HG03103 (cell line): ENCODE measurements around the gene PROM1.

ENCODE experiments used
- ATAC-seq: cut with Tn5 transposase; IDR thresholded peaks from one replicate; pipeline ENCODE4 v1.9.1; 2021; ENCODE audit warnings: low read depth; ENCODE audit not compliant: unreplicated experiment

Gene PROM1, protein sequence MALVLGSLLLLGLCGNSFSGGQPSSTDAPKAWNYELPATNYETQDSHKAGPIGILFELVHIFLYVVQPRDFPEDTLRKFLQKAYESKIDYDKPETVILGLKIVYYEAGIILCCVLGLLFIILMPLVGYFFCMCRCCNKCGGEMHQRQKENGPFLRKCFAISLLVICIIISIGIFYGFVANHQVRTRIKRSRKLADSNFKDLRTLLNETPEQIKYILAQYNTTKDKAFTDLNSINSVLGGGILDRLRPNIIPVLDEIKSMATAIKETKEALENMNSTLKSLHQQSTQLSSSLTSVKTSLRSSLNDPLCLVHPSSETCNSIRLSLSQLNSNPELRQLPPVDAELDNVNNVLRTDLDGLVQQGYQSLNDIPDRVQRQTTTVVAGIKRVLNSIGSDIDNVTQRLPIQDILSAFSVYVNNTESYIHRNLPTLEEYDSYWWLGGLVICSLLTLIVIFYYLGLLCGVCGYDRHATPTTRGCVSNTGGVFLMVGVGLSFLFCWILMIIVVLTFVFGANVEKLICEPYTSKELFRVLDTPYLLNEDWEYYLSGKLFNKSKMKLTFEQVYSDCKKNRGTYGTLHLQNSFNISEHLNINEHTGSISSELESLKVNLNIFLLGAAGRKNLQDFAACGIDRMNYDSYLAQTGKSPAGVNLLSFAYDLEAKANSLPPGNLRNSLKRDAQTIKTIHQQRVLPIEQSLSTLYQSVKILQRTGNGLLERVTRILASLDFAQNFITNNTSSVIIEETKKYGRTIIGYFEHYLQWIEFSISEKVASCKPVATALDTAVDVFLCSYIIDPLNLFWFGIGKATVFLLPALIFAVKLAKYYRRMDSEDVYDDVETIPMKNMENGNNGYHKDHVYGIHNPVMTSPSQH

DNA sequence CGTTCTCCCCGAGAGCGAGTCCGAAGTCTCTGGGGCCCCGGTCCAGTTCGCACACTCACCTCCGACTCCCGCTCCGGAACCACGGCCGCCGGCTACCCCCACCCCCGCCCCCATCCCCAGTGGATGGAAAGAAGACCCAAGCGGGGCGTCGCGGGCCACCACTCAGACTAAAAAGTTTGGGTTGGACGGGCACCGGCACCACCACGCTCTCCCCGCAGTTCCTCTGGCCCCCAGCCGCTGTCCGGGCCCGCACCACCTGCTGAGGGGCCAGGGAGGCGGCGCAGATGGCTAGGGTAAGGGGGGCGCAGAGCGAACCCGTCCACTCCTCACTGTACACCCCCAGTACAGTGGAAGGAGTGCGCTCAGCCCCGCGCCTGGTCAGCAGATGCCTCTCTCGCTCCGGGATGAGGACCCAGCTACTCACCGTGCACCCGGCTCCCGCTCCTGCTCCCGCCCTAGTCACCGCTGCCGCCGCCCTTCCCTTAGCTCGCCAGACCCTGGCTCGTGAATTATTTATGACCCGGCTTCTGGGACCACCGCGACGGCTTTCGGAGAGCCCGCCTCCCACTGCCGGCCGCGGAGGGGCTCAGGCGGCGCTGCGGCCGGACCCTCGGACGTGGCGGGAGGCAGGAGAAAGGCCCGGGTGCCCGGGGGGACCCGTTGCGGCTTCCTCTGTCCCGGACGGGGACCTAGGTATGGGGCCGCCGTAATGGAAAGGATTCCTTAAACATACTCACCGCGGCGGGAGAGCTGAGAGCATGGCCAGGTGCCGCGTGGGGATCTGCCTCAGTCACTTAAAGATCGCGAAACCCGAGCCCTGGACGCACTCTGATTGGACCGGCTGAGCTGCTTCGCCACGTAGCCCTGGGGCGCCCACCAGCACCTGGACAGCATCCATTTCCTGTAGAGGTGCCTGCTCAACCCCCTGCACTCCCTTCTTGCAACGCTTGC, at the start of gene PROM1:
Gene PROM1, minus strand, starts transcription at position 783 of the 951 bp plus-strand sequence. CDS start 8,117 bp downstream, outside the sequence.
- no peak for ATAC-seq

DNA sequence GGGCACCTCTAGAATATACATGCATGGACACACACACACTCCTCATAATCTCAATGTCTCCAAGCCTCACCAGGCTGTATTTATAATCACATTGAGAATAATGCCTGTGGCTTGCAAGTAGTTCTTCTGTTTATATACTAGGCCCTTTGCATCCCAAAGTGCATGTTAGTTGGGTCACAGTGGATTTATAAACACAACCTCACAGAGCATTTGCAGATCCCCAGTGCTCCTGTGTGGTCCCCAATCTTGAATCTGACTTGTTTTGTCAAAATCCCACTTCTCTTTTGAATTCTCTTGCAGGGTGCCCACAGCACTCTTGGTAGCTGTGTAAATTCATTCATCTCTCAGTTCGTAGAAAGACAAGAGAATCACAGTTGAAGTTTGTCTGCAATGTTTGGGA, 49.6 kb upstream of the PROM1 start:
- no peak for ATAC-seq

DNA sequence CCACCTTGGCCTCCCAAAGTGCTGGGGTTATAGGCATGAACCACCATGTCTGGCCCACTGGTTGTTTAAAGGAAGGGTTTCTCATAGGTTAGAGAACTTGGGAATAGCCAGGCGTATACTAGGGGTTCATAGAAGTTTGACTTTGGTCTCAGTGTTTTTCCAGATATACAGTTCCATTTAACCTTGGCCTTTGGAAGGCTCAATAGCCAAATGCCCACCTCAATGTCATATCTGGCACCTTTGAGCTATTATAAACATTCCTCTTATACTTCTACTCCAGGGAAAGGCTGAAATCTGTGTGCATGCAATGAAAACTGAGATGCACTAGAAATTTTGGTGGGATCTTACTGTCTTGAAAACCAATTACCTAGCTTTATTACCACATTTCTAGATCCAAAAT, 47.5 kb upstream of the PROM1 start:
- ATAC-seq = no peak

DNA sequence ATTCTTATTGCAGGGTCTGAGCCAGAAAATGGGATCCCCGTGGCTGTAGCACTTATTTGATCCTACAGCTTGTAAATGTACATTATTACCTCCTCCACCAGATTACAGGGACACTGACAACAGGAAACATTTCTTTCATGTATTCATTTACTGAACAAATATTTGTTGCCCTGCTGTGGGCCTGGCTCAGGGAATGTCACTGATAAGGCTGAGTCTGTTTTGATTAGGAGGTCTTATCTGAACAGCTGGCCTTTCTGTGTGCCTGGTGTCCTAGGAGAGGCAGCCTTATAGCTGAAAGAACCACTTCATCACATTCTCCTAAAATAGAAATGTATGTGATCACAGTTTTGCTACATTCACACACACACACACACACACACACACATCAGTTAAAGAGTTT, 45.5 kb upstream of the PROM1 start:
- no peak for ATAC-seq

DNA sequence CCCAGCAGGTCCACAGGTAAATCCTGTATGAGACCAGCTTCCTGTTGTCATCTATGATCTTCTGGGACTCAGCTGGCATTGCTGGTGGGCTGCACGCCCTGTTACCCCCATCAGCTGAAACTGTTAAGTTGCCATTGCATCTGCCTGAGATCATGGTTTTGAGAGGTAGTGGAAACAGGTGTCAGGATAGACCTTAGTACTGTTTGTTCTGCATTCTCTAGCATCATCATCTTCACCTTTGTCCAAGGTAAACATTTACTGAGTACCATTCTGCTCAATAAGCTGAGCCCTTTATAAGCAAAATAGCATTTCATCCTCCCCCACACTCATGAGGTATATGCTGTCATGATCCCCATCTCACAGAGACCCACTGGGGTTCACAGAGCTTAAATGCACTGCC, 42.9 kb upstream of the PROM1 start:
- ATAC-seq = no peak

DNA sequence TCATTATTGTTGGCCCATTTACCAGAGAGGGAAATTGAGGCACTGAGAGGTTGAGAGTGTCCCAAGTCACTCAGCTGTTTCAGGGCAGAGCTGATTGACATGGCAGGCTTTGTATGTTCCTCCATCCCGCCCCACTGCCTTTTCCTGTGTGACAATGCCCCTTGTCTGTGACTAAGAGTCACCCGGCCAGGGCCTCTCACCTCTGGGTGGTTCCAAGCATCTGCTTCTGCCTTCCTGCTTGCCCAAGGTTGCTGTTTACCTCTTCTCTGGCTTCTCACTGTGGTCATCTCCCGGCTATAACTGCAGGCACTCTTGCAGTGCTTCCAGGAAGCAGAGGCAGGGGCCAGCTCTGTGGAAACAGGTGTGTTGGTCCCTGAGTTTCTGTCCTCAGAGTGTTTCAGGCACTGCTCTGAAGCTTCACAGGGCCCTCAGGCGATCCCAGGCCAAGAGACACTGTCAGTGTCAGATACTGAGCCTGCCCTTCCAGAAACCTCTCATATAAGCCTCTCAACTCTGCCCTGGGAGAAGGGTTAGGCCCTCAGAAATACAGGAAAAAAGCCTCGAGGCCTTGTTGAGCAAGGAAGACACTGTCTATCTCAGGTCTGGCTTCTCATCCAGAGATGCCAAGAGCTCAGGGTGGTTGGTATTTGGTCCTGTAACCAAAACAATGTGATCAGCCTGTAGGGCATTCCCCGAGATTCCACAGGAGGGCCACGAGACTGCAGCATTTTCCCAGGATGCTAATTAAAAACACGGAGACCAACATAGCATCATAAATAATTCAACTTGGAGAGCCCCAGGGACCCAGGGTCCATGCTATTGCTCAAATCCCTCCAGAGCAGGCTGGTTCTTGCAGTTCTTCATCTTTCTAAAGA, 42.0 kb upstream of the PROM1 start:
- ATAC-seq = no peak

DNA sequence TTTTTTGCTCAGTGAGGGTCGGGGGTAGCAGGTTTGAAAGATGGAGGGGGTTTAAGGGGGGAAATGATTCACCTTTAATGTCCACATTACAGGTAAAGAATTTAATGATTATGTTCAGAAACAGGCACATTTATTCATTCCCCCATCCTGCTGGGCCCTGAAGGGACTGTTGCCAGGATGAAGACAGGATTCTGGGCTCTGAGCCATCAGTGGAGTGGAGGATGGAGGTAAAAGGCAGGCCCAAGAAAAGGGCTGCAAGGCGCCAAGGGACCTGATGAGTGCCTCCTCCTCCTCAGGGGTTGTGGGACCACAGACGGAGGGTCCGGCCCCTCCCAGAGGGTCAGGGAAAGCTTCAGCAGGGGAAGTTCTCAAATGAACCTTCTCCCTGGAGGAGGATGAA, 40.4 kb upstream of the PROM1 start:
- ATAC-seq = no peak

DNA sequence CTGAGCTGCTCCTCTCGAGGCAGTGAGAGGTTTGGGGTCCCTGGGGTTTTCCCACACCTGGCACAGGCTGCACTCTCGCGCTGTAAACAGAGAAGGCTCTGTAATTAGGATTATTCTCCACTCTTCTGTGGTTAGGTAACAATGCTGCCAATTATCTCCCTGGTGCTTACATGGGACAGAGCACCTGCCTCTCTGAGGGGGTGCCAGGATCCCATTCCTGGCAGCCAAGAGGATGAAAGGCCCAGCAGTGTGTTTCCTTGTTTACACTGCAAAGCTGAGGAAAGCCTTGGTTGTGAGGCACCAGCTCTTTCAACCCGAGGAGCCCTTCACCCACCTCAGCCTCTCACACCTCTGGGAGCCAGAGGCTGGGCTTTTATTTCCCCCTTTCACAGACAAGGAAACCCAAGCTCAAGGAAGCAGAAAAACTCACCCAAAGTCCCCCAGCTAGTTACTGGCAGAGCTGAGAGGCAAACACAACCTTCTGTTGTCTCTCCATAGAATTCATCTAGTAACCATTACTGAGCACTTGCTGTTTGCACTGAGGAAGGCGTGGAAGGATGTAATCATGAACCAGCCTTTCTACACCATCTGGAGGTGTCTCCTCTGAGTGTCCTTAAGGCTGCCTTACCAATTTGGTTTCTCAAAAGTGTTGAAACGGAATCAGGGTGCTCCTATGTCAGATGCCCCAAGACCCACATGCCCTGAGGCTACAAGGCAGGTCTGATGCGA, 39.7 kb upstream of the PROM1 start:
- ATAC-seq = no peak

DNA sequence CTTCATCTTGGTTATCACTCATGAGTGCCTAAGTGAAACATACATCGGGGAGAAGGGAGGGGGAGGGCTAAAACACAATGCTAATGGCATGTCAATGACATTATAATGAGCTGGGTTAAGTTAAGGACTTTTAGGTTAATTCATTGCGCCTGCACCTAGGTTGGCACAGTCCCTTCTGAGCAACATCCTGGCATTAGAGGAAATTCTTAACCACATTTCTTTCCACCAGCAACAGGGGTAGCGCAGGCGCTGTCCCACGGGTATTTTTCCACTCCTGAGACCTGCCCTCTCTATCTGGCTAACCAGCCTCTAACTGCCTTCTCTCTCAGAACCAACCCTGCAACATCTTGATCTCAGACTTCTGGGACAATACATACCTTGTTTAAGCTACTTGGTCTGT, 39.0 kb upstream of the PROM1 start:
- no peak for ATAC-seq

DNA sequence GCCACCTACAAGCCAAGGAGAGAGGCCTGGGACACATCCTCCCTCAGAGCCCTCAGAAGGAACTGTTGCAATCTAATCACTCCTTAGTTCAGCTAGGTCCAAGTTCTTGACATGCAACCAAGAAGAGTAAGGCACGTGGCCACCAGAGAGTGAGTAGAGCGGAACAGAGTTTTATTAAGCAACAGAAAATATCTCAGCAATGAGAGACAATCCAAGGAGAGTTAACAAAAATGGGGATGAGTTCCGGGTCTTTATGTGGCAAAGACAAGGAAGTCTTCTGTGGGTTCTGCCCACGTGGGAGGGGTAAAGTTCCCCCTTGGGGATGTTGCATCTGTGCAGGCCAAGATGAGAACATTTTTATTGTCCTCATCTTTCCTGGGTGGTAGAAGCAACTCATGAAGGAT, 38.5 kb upstream of the PROM1 start:
- ATAC-seq = no peak

DNA sequence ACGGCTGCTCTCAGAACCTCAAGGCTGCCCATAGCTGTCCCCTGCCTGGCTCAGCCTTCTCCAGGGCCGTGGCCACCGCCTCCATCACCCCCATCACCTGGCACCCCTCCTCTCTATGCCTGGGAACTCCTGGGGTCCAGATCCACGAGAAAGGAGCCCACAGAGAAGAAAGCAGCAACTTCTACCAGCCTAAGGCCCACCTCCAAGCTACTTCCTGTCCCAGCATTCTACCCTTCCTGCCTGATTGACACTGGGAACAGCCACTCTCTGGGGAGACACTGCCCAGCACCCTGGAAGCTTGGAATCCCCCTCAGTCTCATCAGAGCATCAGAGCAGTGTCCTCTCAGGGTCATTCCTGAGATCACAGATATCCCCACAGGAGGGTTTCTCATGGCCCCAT, 36.9 kb upstream of the PROM1 start:
- no peak for ATAC-seq

DNA sequence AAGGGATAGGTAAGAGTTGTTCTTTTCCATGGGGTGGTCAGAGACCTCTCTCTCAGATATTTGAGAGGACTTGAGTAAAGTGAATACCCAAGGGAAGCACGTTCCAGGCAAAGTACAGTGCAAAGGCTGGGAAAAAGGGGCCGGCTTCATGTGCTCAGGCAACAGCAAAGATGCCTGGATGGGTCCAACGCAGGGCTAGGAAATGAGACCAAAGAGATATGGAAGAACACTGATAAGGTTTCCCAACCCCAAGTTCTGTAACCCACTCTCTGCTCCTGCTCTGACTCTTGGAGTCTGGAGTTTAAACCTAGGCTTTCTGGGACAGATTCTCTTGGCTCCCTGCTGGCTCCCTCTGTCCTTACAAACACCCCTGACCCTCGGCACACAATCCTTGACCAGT, 36.2 kb upstream of the PROM1 start:
- ATAC-seq = no peak

DNA sequence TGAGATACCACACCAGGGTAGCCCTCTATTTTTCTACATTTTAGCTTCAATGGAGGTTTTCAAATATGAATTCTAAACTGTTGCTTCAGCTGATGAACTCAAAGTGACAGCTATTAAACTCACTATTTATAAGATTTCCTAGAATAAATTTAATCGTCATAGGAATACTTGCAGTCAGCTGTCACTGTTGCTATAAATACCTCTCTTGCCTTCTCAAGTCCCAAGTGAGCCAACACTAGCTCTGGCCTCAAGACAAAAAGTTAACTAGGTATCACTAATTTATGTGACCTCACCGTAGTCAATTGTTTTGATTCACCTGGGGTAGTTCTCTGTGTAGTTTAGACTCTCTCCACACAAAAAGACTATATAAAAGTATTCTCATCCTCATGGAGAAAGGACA, 34.3 kb upstream of the PROM1 start:
- no peak for ATAC-seq

DNA sequence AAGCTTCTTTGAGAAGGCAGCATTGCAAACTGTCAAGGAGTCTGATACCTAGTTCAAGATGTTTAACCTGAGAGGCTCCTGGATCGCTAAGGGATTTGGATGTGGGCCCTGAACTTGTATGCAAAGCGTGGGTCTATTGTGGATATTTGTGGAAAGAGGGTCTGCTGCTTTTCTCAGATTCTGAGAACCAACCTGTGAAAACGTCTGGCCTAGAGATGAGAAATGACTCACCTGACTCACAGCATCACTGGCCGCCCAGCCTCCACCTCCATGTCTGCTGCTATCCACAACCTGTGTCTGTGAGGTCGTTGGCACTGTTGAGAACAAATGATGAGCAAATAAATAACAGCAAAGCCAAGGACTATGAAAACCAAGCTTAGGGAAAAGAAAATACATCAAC, 33.3 kb upstream of the PROM1 start:
- no peak for ATAC-seq

DNA sequence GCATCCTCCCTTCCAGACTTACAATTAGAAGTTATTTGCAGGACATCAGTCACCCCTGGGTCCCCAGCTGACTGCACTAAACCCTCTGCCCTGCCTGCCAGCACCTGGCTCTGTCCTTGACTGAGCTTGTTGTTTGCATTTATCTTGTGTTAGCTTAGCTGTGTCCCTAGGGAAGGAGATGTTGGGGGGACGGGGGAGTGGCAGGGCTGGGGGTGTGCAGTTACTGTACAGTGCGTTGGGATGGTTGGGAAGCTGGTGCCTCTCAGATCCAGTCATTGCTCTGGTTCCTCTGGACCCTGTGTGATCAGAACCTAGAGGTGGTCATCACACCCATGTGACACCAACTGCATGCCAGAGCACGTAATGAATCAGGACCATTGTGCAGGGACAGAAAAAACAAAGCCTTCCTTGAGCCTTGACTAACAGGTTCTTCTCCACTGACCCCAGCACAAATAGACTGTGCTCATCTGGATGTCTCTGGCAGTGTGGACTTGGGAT, 32.7 kb upstream of the PROM1 start:
- no peak for ATAC-seq

DNA sequence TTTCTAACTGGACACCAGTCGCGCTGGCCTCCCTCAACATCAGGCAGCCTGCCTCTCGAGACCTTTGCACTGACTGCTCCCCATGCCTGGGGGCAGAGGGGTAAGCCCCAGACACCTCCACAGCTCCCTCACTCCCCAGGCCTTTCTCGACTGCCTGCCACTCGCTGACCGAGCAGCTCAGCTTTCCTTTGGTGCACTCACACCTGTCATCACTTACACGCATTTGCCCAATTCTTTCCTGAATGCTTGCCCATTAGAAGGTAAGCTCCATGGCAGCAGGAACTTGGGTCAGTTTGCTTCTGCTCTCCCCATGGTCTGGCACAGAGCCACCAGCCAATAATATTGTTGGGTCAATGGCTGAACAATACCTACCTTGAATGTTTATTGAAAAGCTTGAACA, 32.2 kb upstream of the PROM1 start:
- no peak for ATAC-seq

DNA sequence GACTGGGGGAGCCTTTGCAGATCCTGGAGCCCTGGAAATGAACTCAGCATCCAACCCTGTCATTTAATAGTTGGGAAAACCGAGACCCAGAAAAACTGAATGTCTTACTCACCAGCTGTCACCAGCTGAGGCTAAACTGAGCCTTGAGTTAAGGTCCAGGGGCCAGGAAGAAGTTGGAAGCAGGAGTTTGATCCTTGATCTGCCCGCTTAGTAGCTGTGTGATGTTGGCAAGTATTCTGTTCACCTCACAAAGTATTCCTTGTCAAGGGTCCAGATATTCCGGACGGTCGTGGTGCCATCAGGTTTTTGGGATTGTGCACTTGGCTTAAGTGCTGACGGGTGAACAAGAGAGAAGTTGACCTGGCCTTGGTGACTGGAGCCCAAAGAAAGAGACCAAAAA, 30.7 kb upstream of the PROM1 start:
- ATAC-seq = no peak

DNA sequence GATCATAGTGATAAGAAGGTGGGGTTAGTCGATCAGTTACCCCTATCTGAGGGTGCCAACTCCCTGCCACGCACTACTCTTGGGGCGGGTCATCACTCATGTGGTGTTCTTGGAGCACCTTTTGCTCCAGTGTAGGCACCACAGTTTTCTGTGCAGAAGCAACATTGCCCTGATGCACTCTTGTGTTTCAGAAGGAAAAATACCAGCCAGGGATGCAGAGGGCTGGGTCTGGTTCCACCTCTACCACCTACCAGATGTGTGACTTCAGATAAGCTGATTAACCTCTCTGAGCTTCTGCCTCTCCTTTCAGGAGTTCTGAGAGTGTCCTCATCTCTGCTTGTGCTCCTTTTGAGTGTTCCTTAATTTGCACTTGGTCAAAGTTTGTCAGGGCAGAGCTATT, 29.9 kb upstream of the PROM1 start:
- no peak for ATAC-seq

DNA sequence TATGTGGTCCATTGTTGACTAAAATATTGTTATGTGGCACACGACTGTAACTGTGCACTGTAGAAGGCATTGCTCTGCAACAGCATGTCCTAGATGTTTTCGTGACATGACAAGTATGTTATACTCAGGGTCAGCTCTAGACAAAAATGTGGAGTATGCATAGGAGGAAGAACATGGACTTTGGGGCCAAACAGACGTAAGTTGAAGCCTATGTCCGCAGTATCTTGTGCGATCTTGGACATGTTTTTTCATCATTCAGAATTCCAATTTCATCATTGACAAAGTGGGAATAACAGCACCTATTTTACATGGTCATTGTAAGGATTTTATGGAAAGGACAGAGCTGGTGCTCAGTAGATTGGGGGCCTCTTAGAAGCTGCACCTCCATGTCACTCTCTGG, 27.7 kb upstream of the PROM1 start:
- no peak for ATAC-seq
